Activated naive CD8-positive, alpha-beta T cell (primary cell): ENCODE data around the gene SEMA3C.

Experiments
- H3K27ac Mint-ChIP-seq: one replicate; pipeline ENCODE4 v1.8.0; 2021; ENCODE audit warnings: mixed read lengths
- H3K27me3 Mint-ChIP-seq: one replicate; pipeline ENCODE4 v1.8.0; 2021; ENCODE audit warnings: mixed read lengths
- H3K36me3 Mint-ChIP-seq: one replicate; pipeline ENCODE4 v1.8.0; 2021; ENCODE audit warnings: mixed read lengths
- H3K4me1 Mint-ChIP-seq: one replicate; pipeline ENCODE4 v1.8.0; 2021; ENCODE audit warnings: low read depth, mixed read lengths
- H3K4me3 Mint-ChIP-seq: one replicate; pipeline ENCODE4 v1.8.0; 2021; ENCODE audit warnings: mild to moderate bottlenecking, mixed read lengths
- H3K9me3 Mint-ChIP-seq: one replicate; pipeline ENCODE4 v1.8.0; 2021; ENCODE audit warnings: low read depth, mixed read lengths

The SEMA3C gene

DNA sequence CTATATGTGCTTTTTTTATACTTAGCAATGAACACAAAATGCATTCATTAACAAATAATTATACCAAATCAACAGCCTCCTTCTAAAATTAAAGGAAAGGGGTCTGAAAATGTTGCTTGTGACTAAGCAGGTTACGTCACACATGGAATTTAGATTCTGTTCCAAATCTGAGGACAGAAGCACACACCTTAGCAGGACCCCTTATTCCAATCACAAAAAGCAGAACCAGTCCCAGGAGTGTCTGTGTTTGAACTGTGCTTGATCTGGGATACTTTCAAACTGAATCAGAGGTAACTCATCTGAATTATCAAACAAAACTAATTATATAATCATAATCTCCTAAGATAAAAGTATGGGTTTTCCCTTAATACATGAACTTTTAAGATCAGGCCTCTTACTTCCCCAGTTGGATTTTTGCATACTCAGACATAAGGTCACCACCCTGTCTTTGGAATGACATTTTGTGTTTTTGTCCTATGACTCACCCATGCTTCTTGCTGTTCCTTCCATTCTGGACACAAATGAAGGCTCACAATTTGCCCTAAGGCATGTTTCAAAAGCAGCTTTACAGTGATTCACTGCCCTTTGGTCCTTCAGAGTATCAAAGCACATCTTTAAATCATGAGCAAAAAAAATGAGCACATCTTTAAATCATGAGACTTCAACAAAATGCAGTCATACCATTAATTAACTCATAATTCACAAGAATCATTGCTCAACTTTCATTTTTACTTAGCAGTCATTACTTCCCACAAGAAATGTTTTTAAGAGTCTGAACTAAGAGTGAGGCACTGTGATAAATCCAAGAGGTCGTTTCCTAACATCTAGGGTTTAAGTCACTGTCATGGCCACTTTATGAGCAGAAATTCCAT, 35.5 kb downstream of the SEMA3C start:
- H3K4me3 Mint-ChIP-seq, result no peak overlapping the region
- no peak overlapping the region for H3K27ac Mint-ChIP-seq
- H3K36me3 Mint-ChIP-seq, result no peaks in the 10 kb centered on the region
- no peaks in the 10 kb centered on the region for H3K9me3 Mint-ChIP-seq
- H3K27me3 Mint-ChIP-seq, result no peaks in the 10 kb centered on the region
- no peaks in the 10 kb centered on the region for H3K4me1 Mint-ChIP-seq

DNA sequence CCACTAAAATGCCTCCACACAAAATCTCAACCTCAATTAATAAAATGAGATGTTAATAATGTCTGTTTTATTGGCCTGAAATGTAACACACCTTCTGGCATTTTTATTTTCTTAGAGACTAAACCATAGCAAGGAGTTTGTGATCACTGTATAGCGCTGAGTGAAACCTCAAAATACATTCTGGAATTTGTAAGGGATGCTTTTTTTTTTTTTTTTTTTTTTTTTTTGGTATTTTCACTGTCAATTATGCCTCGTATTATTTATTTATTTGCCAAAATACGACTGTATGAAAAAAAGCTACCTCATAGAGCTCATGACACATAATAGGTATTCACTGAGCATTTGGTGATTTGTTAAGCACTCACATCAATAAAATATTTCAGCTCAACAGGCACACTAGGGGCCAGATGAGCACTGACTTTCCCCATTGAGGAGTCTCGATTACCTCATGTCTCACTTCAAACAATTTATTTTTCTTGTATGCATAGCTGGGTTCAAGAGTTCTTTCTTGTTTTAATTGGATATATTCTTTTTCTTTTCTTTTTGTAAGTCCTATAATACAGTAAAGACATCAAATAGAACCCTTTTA, 36.5 kb downstream of the SEMA3C start:
- Mint-ChIP-seq H3K4me3 (no peak overlapping the region), H3K4me1 (no peaks in the 10 kb centered on the region), H3K9me3 (no peaks in the 10 kb centered on the region), H3K27me3 (no peaks in the 10 kb centered on the region), H3K27ac (no peak overlapping the region), H3K36me3 (no peaks in the 10 kb centered on the region)

DNA sequence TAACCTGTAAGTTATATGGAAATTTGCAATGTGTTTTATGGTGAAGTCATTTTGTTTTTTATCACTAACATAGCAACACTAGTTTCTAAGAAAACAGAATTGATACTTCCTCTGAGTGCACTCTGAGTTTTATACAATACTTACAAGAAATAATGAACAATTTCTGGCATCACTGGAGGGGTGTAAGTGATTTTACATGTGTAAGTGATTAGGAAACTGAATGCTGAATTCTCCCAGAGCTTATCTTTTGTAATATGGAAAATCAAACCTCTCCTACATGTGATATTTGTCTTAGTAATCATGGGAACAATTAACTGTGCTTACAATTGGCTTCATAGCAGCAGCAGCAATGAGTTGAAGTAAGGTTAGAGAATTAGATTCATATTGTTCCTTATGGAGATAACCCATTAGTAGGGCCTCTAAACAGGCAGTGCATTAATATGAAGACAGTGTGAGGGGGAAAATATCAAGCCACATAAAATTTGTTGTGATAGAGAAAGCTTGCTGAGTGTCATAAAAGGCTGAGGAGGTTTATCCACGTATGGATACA, 37.4 kb downstream of the SEMA3C start:
- no peaks in the 10 kb centered on the region for H3K36me3 Mint-ChIP-seq
- no peak overlapping the region for H3K4me3 Mint-ChIP-seq
- no peak overlapping the region for H3K27ac Mint-ChIP-seq
- no peaks in the 10 kb centered on the region for H3K27me3 Mint-ChIP-seq
- H3K4me1 Mint-ChIP-seq, result no peaks in the 10 kb centered on the region
- peaks cover 3% of the 10 kb centered on the region for H3K9me3 Mint-ChIP-seq

DNA sequence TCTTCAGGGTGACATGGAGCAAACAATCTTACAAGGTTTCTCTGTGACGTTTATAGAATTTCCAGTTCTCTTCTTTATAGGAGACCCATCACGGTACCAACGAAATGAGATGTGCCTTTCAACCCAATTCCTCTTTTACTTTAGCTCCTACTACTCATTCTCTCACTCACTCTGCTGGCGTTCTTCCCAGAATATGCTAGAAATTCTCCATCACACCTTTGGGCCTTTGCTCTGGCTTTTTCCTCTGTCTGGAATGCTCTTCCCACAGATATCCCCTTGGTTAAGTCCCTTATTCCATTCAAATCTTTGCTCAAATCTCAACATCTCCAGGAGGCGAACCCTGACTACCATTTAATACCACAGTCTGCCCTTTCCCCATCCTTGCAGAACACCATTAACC, 39.0 kb downstream of the SEMA3C start:
- Mint-ChIP-seq H3K9me3 (peaks cover 3% of the 10 kb centered on the region), H3K4me1 (no peaks in the 10 kb centered on the region), H3K36me3 (no peaks in the 10 kb centered on the region), H3K27ac (no peak overlapping the region), H3K27me3 (no peaks in the 10 kb centered on the region), H3K4me3 (no peak overlapping the region)

DNA sequence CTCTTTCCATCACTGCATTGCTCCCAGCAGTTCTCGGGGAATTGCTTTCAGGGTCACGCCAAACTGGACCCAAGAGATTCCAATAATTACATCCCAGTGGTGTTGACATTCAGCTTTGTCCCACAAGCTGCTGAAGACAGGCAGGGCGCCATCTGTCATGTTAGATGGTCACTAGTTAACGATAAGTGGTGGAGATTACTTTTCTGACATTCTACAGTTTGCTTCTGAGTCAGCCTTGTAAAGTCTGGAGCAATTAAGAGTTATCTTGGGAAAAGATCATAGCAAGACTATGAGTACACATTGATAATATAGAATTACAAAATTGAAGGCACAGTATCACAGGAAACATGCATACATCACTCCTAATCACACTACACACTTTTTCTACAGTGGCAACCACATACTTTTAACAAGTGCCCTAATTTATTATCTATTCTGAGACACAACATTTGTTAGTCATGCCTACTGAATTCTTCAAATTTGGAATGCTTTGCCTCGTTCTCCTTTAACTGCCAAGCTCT, 41.9 kb downstream of the SEMA3C start:
- Mint-ChIP-seq H3K27me3 (no peaks in the 10 kb centered on the region), H3K4me1 (no peaks in the 10 kb centered on the region), H3K27ac (no peak overlapping the region)

DNA sequence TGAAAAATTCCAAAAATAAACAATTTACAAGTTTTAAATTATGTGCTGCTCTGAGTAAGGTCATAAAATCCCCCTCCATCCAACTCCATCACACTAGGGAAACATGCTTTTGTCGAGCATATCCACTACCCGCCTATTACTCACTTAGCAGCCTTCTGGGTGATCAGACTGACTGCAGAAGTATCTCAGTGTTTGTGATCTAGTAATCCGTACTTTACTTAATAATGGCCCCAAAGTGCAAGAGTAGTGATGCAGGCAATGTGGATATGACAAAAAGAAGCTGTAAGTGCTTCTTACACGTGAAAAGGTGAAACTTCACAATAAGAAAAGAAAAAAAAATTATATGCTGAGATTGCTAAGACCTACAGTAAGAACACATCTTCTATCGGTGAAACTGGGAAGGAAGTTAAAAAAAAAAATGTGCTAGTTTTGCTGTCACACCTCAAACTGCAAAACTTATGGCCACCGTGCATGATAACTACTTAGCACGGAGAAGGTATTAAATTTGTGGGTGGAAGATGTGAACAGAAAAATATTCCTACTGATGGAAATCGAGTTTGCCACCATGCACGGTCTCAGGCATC, 43.2 kb downstream of the SEMA3C start:
- no peaks in the 10 kb centered on the region for H3K4me1 Mint-ChIP-seq
- H3K36me3 Mint-ChIP-seq, result no peaks in the 10 kb centered on the region
- H3K27ac Mint-ChIP-seq, result no peak overlapping the region
- H3K4me3 Mint-ChIP-seq, result no peak overlapping the region
- peaks cover 3% of the 10 kb centered on the region for H3K9me3 Mint-ChIP-seq
- no peaks in the 10 kb centered on the region for H3K27me3 Mint-ChIP-seq

More for the DNA sequence above, 41.9 kb downstream of the SEMA3C start:
- H3K36me3 Mint-ChIP-seq, result no peaks in the 10 kb centered on the region
- no peak overlapping the region for H3K4me3 Mint-ChIP-seq
- peaks cover 3% of the 10 kb centered on the region for H3K9me3 Mint-ChIP-seq

DNA sequence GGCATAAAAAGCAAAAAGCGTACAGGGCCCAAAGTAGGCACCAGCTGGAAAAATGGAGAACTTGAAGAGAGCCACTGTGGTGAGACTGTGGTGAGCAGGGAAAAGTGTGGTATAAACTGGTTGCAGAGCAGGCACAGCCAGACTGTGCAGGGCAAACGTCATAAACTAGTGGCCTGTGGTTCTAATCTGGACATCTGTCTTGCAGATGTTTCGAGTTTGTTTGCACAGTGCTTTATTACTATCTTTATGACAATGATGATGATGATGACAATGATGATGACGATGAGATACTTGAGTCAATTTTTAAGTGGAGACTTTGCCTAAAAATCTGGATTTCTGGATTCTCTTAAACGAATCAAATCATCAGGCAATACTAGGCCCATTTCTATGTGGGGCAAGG, 45.7 kb downstream of the SEMA3C start:
- Mint-ChIP-seq H3K9me3 (peaks cover 3% of the 10 kb centered on the region), H3K27ac (no peak overlapping the region), H3K4me1 (no peaks in the 10 kb centered on the region), H3K27me3 (no peaks in the 10 kb centered on the region), H3K4me3 (no peak overlapping the region), H3K36me3 (no peaks in the 10 kb centered on the region)

DNA sequence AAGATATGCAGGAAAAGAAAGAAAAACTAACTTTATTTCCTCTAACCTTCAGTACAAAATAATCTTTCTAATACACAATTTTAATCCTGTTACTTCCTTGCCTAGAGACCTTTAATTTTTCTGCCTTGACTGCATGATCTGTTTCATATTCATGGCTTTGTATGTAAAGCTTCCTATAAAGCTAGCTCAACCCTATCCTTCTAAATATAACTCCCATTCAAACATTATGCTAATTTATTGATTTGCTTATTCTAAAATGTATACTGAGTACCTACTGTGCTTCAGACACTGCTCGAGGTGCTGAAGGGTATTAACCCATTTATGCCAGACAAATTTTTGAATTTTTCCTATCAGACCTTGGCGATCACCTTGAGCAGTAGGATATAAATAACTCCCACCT, 47.6 kb downstream of the SEMA3C start:
- H3K4me1 Mint-ChIP-seq, result no peaks in the 10 kb centered on the region
- H3K27me3 Mint-ChIP-seq, result no peaks in the 10 kb centered on the region
- H3K27ac Mint-ChIP-seq, result no peak overlapping the region
- no peak overlapping the region for H3K4me3 Mint-ChIP-seq
- H3K9me3 Mint-ChIP-seq, result no peaks in the 10 kb centered on the region
- no peaks in the 10 kb centered on the region for H3K36me3 Mint-ChIP-seq

DNA sequence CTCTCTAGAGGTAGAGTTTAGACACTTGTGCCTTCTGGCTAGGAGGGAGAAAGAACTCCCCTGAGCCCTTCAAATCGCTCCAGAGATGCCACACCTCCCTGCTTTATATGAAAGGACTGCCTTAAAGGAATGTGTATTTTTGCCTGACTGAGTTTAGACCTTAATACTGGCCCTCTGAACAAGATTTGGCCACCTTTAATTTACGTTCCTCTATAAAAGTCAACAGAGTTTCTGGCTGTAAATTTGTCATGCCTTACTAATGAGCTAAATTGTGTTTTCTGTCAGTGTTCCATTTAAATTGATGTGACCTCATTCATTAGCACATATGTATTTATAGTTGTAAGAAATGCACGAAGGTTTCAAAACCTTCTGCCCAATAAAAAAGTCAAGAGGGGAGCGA, 48.0 kb downstream of the SEMA3C start:
- no peaks in the 10 kb centered on the region for H3K36me3 Mint-ChIP-seq
- H3K27me3 Mint-ChIP-seq, result no peaks in the 10 kb centered on the region
- H3K4me3 Mint-ChIP-seq, result no peak overlapping the region
- no peaks in the 10 kb centered on the region for H3K9me3 Mint-ChIP-seq
- no peak overlapping the region for H3K27ac Mint-ChIP-seq
- H3K4me1 Mint-ChIP-seq, result no peaks in the 10 kb centered on the region

DNA sequence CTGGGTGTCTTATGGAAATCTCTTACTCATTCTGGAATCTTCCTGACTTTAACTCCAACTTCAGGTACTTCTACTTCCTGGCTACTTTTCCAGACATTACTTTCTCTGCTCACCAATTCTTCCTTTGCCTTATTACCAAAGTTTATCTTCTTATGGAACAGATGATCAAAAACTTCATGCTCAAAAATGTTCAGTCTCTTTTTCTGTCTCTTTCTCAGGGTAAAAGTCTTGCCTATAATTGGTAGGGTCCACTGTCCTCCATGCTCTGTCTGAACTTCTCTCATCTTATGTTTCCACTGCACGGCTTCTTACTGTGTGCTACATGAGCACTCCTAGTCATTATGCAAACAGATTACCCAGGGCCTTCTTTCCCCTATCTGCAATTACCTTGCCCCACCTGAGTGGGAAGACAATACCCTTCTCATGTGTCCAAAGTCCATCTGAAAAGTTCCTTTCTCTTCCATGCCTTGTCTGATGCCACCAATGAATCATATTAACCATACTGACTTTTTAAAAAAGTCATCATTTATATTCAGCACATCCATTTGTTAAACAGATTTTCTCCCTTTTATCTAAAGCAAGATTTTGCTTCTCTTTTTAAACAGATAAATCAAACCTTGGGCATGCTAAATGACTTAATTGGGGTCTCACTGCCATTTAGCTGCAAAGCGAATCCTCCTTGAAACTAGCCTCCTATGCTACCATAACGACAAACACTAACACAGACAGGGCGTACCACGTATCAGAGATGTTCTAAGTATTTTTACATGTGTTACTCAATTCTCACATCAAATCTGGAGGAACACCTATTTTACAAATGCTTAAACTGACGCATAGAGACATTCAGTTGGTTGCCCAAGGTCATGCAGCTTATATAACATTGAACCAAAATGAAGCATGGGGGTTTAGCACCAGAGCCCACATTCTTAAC, 48.8 kb downstream of the SEMA3C start:
- H3K36me3 Mint-ChIP-seq, result no peaks in the 10 kb centered on the region
- H3K27me3 Mint-ChIP-seq, result no peaks in the 10 kb centered on the region
- H3K9me3 Mint-ChIP-seq, result no peaks in the 10 kb centered on the region
- no peak overlapping the region for H3K4me3 Mint-ChIP-seq
- no peak overlapping the region for H3K27ac Mint-ChIP-seq
- no peaks in the 10 kb centered on the region for H3K4me1 Mint-ChIP-seq

DNA sequence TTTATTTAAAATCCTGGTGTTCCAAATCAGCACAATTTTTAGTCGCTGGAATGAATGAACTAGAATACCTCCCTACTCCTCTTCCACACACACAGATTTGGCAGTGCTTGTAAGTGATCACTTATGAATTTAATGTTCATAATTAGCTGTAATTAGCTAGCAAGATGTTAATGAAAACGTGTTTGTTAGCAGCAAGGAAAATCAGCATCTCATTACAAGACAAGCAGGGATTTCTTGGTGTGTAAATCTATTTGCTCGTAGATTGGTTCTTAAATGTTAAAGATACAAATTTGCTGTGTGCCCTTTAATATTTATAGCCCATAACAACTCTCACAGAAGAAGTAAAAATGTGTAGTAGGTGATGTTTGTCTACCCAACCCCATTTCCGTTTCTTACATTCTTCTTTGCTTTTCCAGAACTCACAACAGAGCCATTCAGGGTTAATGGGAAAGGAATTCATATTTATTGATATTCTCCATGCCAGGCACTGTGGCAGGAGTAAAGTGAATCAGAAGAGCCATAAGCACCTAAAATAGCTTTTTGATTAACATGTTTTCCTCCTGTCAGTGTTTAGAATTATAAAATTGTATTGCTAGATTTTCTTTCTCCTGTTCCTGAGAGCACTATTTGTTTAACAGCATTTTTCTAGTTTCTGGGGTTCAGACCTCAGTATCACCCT, 49.6 kb downstream of the SEMA3C start:
- H3K27ac Mint-ChIP-seq, result no peak overlapping the region
- no peaks in the 10 kb centered on the region for H3K36me3 Mint-ChIP-seq
- H3K4me3 Mint-ChIP-seq, result no peak overlapping the region
- H3K27me3 Mint-ChIP-seq, result no peaks in the 10 kb centered on the region
- H3K9me3 Mint-ChIP-seq, result no peaks in the 10 kb centered on the region
- no peaks in the 10 kb centered on the region for H3K4me1 Mint-ChIP-seq

DNA sequence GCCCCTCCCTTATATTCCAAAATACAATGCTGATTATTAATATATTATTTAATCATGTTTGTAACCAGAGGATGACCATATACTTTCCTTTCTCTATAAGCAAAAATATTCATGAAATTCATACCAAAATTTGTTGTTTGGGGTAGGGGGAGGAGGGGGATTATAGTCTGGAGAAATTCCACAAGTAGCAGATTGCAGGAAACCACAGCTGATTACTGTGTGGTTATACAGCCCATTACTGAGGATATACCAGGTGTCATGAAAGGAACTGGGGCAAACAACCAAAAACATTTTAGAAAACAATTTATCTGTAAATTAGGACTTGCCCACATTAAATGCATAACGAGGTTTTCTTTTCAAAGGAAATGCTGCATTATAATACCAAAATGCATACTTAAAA, 50.3 kb downstream of the SEMA3C start:
- Mint-ChIP-seq H3K36me3 (no peaks in the 10 kb centered on the region), H3K9me3 (no peaks in the 10 kb centered on the region), H3K4me3 (no peak overlapping the region), H3K27me3 (no peaks in the 10 kb centered on the region), H3K4me1 (no peaks in the 10 kb centered on the region), H3K27ac (no peak overlapping the region)

DNA sequence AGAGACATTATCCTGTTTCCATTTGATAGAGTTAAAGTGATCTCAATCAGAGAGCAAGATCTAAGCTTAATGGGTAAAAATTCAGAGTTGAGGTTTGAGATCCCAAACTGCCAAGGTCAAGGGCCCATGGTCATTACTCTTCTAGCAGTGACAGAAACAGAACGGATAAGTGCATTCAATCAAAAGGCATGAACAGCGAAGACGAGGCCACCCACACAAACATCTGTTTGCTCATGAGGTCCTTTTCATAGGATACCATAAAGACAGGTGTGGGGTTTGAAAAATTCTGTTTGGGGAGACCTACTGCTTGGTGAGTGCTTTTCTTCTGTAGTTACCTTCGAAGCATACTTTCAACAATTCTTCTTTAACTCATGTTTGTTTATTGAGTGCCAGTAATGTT, 58.3 kb downstream of the SEMA3C start:
- no peak overlapping the region for H3K4me3 Mint-ChIP-seq
- no peaks in the 10 kb centered on the region for H3K27me3 Mint-ChIP-seq
- H3K9me3 Mint-ChIP-seq, result no peaks in the 10 kb centered on the region
- no peaks in the 10 kb centered on the region for H3K4me1 Mint-ChIP-seq
- no peak overlapping the region for H3K27ac Mint-ChIP-seq
- no peaks in the 10 kb centered on the region for H3K36me3 Mint-ChIP-seq
